CD4-positive, alpha-beta T cell treated with Interleukin-4 for 1 hour (primary cell): Measurements from ENCODE around the gene RAB22A.
"Not testable (repeated sequence)": the region's sequence is repeated elsewhere in the genome, so short reads cannot be mapped to it uniquely, and the experiment has no call there.

ENCODE experiments used
- DNase-seq, 2 donors: peaks; one replicate each; pipeline ENCODE4 v3.0.0-alpha.2; 2020 to 2022

RAB22A gene

DNA sequence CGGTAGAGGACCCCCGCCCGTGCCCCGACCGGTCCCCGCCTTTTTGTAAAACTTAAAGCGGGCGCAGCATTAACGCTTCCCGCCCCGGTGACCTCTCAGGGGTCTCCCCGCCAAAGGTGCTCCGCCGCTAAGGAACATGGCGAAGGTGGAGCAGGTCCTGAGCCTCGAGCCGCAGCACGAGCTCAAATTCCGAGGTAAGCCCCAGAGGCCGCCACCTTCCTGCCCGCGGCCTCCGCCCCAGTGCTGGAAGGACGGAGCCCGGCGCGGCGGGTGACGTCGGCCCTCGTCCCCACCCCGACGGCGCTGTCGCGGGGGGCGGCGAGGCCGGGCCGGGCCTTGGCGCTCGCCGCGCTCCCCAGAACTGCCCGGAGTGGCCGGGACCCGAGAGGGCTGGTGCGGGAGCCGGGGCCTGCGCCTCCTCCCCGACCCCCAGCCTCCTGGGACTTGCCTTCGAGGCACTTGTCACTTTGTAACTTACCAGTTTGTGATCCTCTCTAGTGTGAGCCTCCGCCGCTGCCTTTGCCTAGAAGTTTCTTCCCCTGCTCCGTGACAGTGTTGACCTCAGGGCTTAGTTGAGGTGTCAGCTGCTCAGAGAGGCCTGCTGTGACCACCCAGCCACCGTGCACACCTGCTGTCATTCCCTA lies 79.9 kb downstream of the RAB22A start:
- DNase-seq = peak in 1 of 2 donors; percentile 45

DNA sequence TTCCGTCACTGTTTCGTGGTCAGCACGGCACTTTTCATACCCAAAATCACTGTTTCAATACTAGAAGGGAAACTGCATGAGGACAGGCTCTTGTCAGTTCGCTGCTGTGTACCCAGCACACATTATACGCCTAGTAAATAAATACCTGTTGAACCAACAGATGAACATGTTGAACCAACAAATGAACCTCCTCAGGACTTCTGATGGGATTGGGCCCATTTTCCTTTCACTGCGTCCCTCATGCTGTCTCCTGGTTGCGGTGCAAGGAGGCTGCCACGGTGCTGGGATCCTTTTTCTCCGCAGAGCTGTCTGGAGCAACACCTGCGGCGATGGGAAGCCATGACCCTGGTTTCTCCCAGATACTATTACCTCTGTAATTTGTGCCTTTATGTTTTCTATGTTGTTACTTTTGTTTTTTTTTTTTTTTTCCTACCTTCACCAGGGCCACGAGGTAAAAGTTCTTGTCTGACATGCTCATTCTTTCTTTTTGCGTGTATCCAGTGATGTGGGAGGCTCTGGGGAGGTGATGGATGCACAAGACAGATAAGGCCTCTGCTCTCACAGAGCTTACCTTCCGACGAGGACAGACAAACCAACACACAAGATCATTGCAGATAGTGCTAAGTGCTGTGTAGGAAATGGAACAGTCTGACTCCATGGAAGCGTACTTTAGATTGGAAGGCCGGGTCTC lies 80.6 kb downstream of the RAB22A start:
- no peak for DNase-seq

DNA sequence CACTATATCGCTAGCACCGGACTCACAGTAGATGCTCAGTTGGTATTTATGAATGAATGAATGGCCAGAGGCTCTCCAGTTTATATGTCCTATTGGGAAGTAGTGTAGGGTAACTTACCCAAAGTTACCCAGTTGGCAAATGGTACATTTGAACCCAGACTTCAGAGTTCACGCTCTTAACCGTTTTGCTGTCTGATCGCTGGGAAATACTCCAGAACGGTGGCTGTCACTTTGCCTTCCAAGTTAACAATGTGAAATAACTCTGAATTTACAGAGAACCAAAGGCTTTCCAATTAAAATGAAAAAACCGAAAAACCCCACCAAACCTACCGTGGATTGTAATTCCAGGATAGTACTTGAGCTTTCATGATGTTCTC lies 81.1 kb downstream of the RAB22A start:
- DNase-seq = no peak

DNA sequence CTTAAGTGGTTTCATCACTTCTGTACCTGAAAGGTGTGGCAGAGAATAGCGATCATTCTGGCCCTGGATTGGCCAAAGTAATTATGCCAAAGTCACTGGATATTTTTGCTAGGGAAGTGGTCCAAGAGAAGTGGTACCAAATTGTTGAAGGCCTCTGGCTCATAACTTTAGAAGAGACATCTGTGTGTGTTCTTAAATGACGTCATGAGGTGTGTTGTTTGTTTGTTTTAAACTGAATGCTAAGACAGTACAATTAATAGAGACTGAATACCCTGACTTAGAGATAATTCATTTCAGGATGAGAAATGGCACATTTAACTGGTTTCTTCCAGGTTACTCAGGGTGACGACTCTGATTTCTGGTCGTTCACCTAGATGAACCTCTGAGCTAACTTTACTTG lies 82.8 kb downstream of the RAB22A start:
- no peak for DNase-seq

DNA sequence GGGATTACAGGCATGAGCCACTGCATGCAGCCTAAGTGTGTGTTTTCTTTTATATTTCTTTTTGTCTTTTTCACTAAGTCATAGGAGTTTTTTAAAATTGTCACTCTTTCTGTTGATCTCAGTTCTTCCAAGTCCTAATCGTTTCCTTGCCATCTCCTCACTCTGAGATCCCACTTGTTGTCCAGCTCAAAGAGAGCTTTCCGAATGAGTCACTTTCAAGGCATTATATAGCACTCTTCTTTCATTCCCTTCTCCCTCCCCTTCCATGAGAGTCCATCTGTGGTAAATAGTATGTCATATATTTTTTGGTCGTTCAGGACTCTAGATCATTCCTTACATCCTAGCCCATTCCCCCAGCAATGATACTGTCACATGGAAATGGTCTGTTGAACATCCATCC lies 83.8 kb downstream of the RAB22A start:
- no peak for DNase-seq

DNA sequence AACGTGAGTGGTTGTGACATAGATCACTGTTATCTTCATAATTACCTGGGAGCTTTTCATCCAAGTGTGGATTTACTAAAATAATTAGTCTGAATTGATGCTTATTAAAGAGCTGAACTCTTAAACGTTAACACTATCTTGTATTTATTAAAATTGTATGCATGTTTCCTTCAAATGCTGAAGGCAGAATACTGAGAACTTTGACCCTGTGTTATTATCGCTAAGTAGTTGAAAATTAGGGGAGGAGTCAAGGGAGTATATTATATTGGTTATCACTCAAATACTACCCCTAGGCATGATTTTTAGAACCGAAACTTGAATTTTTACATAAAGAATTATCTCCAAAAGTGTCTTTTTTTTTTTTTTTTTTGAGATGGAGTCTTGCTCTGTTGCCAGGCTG lies 85.3 kb downstream of the RAB22A start:
- DNase-seq = no peak

DNA sequence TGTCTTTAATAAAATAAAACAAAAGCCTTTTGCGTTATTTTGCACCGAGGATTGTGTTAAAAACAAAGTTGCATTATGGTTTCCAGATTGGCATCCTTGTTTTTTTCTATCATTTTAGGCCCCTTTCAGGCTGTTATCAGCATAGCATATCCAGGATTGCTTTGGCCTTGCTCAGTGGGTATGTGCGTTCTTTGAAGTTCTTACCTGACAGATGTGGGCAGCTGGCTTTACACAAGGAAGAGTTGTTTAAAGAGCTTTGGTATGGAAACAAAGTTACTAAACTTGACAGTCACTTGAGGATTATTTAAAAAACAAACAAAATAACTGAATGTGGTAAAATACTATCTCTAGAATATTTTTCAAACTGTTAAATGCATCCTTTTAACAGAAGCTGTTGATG lies 86.1 kb downstream of the RAB22A start:
- DNase-seq = no peak

DNA sequence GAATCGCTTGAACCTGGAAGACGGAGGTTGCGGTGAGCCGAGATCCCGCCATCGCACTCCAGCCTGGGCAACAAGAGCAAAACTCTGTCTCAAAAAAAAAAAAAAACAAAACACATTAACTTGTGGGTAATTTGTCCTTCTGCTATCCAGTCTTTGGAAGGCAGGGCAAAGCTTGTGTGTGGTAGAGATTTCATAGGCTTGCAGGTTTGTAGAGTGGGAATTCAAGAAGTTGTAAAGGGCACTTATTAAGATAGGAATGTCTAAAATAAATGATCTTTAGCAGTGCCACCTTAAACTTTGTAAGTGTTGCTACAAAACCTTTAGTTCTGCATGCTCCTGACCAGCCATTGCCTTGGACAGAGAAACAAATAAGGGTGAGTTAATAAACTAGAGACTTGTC lies 87.9 kb downstream of the RAB22A start:
- DNase-seq = no peak

DNA sequence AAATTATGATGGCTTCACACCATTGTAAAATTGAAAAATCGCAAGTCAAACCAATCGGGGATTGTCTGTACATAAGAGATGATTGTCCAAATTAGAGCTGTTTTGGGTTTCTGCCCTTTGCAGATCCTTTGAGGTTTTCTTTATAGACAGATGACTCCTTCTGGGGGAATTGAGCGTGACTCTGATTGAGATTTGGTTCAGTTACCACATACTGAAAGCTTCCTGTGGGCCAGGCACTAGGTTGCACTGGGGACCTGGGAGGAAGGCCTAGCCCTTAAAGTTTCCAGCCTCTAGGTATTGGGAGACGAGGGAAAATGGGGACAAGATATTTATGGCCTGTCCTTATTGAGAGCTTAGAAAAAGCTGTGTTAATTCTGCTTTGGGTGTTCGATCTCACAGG lies 88.7 kb downstream of the RAB22A start:
- no peak for DNase-seq

DNA sequence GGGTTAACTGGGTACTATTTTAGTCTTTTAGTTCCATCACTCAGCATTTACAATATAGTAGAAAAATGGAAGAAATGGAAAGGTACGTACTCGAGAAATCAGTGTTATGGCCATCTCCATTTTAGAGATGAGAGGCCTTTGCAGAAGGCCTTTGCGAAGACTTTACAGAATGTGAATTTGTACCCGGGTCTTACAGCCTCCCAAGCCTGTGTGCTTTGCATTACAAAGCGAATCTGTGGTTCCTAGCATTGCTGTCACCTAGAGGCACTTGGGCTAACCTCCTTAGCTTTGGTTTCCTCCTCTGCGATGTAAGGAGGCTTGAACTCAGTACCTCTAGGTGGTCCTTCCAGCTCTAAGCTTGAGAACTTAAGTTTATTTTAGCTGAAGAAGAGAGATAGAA lies 90.4 kb downstream of the RAB22A start:
- no peak for DNase-seq

DNA sequence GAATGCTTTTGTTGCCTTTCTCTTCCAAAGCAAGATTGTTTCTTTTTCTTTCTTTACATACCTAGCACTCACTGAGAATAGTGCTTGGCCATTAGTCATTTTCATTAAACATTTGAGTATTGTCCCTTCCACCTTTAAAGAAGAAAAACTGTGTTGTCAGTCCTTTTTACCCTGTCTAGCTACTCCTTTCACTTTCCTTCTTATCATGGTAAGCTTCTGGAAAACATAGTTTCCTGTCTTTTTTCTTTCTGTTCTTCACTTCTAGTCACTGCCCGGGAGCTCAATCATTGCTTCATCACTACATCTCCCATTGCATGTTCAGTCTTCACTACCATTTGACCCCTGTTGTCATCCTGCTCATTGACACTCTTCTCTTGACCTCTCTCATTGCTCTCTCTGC lies 91.6 kb downstream of the RAB22A start:
- no peak for DNase-seq

DNA sequence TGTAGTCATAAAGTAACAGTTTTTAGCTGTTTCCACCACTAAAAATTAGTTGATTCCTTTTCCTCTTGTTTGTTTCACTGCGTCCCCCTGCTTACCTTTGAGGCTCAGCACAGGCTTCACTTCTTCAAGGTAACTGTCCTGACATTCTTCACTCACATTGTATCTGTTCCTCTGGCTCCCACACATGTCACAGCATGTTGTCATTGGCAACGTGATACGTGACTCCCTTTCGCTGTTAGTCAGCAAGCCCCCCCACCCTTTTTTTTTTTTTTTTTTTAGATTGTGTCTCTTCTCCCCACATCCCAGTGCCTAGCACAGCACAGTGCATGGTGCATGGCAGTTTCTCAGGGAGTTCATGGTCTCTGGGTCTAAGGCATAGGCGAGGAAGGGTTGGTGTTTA lies 92.8 kb downstream of the RAB22A start:
- DNase-seq = no peak

DNA sequence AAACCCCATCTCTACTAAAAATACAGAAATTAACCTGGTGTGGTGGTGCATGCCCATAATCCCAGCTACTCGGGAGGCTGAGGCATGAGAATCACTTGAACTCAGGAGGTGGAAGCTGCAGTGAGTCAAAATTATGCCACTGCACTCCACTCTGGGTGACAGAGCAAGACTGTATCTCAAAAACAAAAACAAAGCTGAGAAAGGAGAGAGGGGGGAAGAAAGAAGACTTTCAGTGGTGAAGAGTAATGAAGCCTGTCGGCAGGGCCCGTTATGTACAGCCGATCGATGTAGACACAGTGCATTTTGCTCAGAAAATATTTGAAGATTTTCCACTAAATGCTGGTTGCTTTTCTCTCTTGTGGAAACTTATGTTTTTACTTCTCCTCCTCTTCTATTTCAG lies 93.3 kb downstream of the RAB22A start:
- no peak for DNase-seq

DNA sequence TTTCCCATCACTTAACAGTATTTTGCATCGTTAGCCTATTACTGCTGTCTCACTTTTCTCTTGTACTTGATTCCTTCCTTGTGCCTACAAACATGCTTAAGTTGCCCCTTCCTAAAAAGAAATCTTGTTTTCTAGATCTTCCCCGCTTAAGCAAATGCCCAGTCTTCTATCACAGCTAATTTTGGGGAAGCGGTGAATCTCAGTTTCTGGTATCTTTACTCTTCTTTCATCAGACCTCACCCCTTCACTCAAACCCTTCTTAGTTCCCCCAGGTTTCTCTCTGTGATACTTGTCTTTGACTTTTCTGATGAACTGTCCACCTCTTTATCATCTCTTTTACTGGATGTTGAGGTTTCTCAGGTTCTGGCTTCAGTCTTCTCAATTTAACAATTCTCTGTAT lies 93.8 kb downstream of the RAB22A start:
- no peak for DNase-seq

DNA sequence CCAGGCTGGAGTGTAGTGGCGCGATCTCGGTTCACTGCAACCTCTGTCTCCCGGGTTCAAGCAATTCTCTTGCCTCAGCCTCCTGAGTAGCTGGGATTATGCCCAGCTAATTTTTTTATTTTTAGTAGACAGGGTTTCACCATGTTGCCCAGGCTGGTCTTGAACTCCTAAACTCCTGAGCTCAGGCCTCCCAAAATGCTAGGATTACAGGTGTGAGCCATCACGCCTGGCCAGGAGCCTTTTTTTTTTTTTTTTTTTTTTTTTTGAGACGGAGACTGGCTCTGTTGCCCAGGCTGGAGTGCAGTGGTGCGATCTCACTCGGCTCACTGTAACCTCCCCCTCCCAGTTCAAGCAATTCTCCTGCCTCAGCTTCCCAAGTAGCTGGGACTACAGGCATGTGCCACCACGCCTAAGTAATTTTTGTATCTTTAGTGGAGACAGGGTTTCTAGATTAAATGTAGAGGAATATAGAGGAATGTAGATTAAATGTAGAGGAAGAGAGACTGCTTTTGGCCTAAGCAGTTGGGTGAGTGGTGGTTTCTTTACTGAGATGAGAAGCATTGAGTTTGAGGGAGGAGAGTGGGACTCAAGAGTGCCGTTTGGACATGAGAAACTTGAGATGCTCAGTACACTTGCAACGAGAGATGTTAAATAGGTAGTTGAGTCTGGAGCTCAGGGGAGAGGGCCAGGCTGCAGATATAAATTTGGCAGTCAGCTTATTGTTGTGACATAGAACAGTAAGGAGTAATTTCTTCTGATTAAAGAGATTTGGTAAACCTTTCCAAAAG lies 96.2 kb downstream of the RAB22A start:
- no peak for DNase-seq

DNA sequence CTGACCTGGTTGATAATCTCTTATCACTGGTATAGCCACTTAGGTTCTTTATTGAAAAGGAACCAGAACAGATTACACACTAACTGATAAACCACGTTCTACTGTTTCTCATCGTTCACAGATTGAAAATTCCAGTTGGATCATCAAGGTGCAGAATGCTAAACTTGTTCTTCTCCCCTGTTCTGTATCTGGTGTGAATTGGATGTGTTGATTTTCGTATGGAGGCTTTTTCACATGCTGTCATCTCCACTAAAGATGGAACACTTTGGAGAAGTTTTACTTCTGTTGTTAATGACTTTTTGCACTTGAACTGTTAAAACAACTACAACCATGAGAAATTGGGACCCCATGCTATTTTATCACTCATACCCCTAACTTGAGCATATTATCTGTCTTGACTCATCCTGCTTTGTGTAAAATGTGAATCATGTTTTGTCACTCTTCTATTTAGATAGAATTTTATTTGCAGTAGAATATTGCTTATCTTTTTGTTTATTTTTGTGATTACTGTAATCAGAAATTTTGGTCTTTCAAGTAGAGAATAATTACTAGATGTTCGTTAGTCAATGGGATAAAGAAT lies 97.0 kb downstream of the RAB22A start:
- no peak for DNase-seq

DNA sequence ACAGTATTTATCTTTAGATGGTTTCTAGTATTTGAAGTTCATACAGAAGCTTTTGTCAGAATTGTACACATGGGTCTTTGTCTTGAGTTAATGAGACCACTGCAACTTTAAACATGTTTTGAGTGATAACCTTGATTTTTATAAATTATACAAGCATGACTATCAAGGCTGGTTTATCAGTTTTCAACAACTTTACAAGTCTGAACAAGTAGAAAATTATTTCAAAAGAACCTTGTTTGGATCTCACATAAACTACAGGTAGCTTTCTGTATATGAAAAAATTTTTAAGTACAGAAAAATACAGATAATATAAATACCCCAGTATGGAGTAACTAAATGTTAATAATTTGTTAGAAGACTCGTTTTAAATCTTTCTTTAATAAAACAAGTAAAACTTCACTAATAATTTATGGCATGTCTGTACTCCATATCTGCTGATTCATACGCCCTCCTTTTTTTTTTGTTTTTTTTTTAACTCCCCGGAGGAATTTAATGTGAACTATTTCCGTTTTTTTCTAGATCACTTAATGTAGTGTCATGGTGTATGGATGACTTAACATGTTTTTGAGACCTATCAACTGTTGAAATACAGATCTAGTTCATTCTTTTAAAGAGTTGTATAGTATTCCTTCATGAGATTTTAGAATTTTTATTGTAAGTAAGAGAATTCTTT lies 97.8 kb downstream of the RAB22A start:
- no peak for DNase-seq

DNA sequence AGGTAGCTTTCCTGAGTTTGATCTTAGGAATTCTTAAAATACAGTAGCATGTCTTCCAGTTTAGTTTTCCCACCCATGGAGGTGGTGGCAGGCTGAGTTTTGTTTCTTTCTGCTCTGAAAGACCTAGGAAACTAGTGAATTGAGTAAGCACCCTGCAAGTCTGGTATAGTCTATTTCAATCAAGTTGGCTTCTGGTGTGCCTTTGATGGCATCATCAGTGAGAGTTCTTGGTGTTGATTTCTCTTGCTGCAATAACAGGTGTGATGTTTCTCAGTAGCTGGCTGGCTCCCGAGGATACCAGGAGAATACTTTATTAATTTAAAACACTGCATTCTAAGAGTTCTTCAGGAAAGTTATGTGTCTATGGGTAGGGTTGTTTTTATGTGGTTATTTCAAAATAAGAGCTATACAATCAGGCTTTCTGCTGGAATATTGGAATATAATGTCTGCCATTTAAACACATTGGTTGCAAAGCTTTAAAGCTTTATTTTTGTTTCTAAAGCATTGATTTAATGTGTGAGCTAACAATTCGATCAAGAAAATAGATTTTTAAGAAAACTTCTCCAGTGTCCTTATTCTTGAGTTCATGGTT lies 98.5 kb downstream of the RAB22A start:
- DNase-seq = peak in 1 of 2 donors; percentile 36

DNA sequence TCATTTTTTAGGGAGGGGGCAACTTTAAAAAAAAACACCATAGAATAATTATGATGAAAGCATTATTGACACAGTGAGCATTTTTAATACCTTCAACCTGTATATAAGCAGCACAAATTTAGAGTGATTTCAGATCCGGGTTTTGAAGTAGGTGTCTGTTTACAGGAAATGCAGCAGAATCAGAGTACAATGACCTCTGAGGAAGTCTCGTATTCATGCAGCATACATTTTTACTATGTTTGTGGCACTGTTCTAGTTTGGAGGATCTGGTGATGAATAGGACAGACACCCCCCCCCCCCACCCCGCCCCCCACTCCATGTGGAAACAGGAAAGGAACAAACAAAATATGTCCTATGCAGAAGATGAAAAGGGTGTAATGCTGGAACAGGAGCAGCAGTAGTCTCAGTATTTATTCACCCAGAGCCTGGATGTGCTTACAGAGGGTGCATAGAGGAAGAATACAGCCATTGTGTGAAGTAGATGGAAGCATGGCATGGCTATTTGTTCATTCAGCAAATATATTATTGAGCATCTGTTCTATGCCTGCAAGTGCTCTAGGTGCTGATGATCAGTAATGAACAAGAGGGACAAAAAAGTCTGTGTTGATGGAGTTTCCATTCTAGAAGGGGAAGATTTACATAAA lies 99.2 kb downstream of the RAB22A start:
- DNase-seq = peak in 1 of 2 donors; percentile 47

DNA sequence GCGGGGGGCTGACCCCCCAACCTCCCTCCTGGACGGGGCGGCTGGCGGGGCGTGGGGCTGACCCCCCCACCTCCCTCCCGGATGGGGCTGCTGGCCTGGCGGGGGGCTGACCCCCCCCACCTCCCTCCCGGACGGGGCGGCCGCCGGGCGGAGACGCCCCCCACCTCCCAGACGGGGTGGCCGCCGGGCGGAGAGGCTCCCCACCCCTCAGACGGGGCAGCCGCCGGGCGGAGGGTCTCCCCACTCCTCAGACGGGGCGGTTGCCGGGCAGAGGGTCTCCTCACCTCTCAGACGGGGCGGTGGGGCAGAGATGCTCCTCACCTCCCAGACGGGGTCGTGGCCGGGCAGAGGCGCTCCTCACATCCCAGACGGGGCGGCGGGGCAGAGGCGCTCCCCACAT lies 104.7 kb downstream of the RAB22A start:
- not testable (repeated sequence) for DNase-seq

DNA sequence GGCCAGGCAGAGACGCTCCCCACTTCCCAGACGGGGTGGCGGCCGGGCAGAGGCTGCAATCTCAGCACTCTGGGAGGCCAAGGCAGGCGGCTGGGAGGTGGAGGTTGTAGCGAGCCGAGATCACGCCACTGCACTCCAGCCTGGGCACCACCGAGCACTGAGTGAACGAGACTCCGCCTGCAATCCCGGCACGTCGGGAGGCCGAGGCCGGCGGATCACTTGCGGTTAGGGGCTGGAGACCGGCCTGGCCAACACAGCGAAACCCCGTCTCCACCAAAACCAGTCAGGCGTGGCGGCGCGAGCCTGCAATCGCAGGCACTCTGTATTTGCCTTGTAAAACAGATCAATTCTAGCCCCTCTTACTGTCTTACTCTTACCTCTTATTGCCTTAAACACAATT lies 105.3 kb downstream of the RAB22A start:
- DNase-seq = not testable (repeated sequence)

DNA sequence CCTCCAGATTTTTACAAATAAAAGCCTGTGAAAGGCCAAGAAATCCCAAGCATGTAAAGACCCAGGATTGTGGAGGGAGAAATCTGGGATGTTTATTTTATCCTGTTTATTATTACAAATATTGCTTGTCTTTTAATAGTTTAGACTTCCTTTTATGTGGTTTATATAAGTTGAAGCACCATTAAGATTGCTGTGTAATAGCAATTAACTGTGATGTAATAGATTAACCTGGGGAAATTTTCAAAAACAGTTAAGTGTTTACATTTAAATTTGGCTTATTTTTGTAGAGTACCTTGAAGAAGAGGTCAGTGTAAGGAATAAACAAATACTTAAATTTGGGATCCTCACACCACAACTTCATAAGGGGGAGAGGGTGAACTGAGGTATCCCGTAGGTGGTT lies 106.5 kb downstream of the RAB22A start:
- no peak for DNase-seq
